Esophagus muscularis mucosa (tissue), 3 donors: ENCODE data around the gene LITAF.

Source experiments
- CTCF ChIP-seq, 3 experiments: fragments of 200-600 bp in 2 of 3; fragments of 450-650 bp in 1 of 3; sonication (generic) in 2 of 3; IDR thresholded peaks; one replicate each; pipeline ENCODE4 v1.5.1; 2017 to 2019; ENCODE audit warnings: antibody characterized with exemption in 3 of 3, mild to moderate bottlenecking in 2 of 3, moderate library complexity in 1 of 3
- POLR2A ChIP-seq: fragments of 450-650 bp; IDR thresholded peaks from one replicate; pipeline ENCODE4 v1.6.1; 2017; ENCODE audit warnings: antibody characterized with exemption, moderate library complexity, mild to moderate bottlenecking, low read depth
- POLR2AphosphoS5 ChIP-seq, 2 donors: sonication (generic); formaldehyde crosslinking; IDR thresholded peaks; one replicate each; pipeline ENCODE4 v1.6.1; 2017; ENCODE audit warnings: antibody characterized with exemption in 2 of 2

- no peak for TF ChIP-seq POLR2A
- TF ChIP-seq CTCF (IDR thresholded peaks at IDR 0.05) = no peak
- no peak for TF ChIP-seq POLR2AphosphoS5 (IDR thresholded peaks at IDR 0.05)
Measured at GRCh38 chr16:11562411-11562810, 24.3 kb downstream of the LITAF start.
